Ishikawa (cell line): ENCODE results near the gene SIT1.

Experiments
- CEBPB ChIP-seq: IDR thresholded peaks from 2 replicates; pipeline ENCODE4 v1.6.1; 2012
- EP300 ChIP-seq: IDR thresholded peaks from 2 replicates; pipeline ENCODE4 v1.6.1; 2012; ENCODE audit warnings: borderline replicate concordance
- FOXM1 ChIP-seq: IDR thresholded peaks from 2 replicates; pipeline ENCODE4 v1.6.1; 2012; ENCODE audit warnings: low read depth, borderline replicate concordance
- MAX ChIP-seq: IDR thresholded peaks from 2 replicates; pipeline ENCODE4 v1.6.1; 2012
- RAD21 ChIP-seq: IDR thresholded peaks from 2 replicates; pipeline ENCODE4 v1.6.1; 2012; ENCODE audit warnings: low read depth
- REST ChIP-seq: IDR thresholded peaks from 2 replicates; pipeline ENCODE4 v1.6.1; 2012; ENCODE audit warnings: low read depth, mild to moderate bottlenecking
- TAF1 ChIP-seq: IDR thresholded peaks from 2 replicates; pipeline ENCODE4 v1.6.1; 2012; ENCODE audit warnings: low read depth, mild to moderate bottlenecking
- TCF12 ChIP-seq: IDR thresholded peaks from 2 replicates; pipeline ENCODE4 v1.6.1; 2012; ENCODE audit warnings: low read depth
- TEAD4 ChIP-seq: IDR thresholded peaks from 2 replicates; pipeline ENCODE4 v1.6.1; 2012
- ZBTB7A ChIP-seq: IDR thresholded peaks from 2 replicates; pipeline ENCODE4 v1.6.1; 2012; ENCODE audit warnings: low read depth

GRCh38 chr9:35627575-35627974 is 23.2 kb downstream of the SIT1 start:
- TF ChIP-seq EP300 (no peak), TEAD4 (no peak), RAD21 (no peak), TAF1 (no peak), CEBPB (no peak), MAX (no peak), ZBTB7A (no peak), REST (no peak), FOXM1 (no peak), TCF12 (no peak)
